NB4 (cell line): ENCODE measurements around the gene MLXIP.

Experiments
- CTCF ChIP-seq: IDR thresholded peaks from one replicate; pipeline ENCODE4 v1.5.1; 2012; ENCODE audit warnings: low read depth, low read length
- POLR2A ChIP-seq: IDR thresholded peaks from 2 replicates; pipeline ENCODE4 v1.6.1; 2011; ENCODE audit warnings: mild to moderate bottlenecking; ENCODE audit not compliant: insufficient read length; ENCODE audit errors: extremely low read depth

- TF ChIP-seq CTCF = no peak
- no peak for TF ChIP-seq POLR2A
Observed at GRCh38 chr12:122042910-122043309, 35.6 kb upstream of the MLXIP start.
